K562 treated with DMSO at 1 percent for 24 hours (cell line): ENCODE results near the gene MYPOP. TPM values are rescaled to one million over a fixed set of nuclear protein-coding genes. Genes with fewer than 3 reads are reported as not detected.

ENCODE experiments used
- total RNA-seq: library from RNA; unstranded; fragments of 300-600 nt; gene quantifications from 2 replicates; pipeline ENCODE4 v1.2.3, GENCODE V29; 2022; ENCODE audit warnings: low read depth; ENCODE audit not compliant: insufficient read depth

The MYPOP gene
- 11.8 and 15.2 TPM in 2 replicates for total RNA-seq

GRCh38 chr19:45901912-45902650 is at the start of gene MYPOP:
TSS of gene MYPOP (minus strand) at chr19:45902613. CDS start at chr19:45901773, 840 bp downstream.

GRCh38 chr19:45913874-45914830 is 11.7 kb upstream of the MYPOP start, which contains the start of gene NANOS2:
TSS of gene NANOS2 (minus strand) at chr19:45914778. CDS start at chr19:45914693, 85 bp downstream.

GRCh38 chr19:45885556-45886426 is 16.6 kb downstream of the MYPOP start, which contains the start of gene IRF2BP1:
TSS of gene IRF2BP1 (minus strand) at chr19:45886141. CDS start at chr19:45885774, 367 bp downstream.

GRCh38 chr19:45863840-45864628 is 38.4 kb downstream of the MYPOP start, which contains the start of gene FOXA3:
TSS of gene FOXA3 (plus strand) at chr19:45864326. CDS start at chr19:45864457, 131 bp downstream.

GRCh38 chr19:45862564-45863334 is 39.7 kb downstream of the MYPOP start, which contains the start of gene SYMPK:
TSS of gene SYMPK (minus strand) at chr19:45863147. CDS start at chr19:45854495, 8,652 bp downstream.

Other genes starting within 250 kb of the MYPOP start
- 13.7 and 13.8 TPM in 2 replicates for gene GIPR, start 234.4 kb downstream of the MYPOP start, total RNA-seq
- 780 and 822 TPM in 2 replicates for gene SNRPD2, start 210.7 kb downstream of the MYPOP start, total RNA-seq
- 23.3 and 25.2 TPM in 2 replicates for gene QPCTL, start 209.9 kb downstream of the MYPOP start, total RNA-seq
- 23.2 and 27.5 TPM in 2 replicates for gene FBXO46, start 171.7 kb downstream of the MYPOP start, total RNA-seq
- 1.7 and 2.8 TPM in 2 replicates for gene MEIOSIN, start 169.2 kb downstream of the MYPOP start, total RNA-seq
- gene SIX5, start 133.4 kb downstream of the MYPOP start, total RNA-seq: 32.2 and 42.2 TPM in 2 replicates
- gene DMPK, start 120.1 kb downstream of the MYPOP start, total RNA-seq: 66.7 and 71.9 TPM in 2 replicates
- gene DMWD, start 109.8 kb downstream of the MYPOP start, total RNA-seq: 48.1 and 53.1 TPM in 2 replicates
- 0.36 TPM in 1 of 2 replicates, not detected in the other for gene RSPH6A, start 87.3 kb downstream of the MYPOP start, total RNA-seq
- 87.3 and 96.3 TPM in 2 replicates for gene SYMPK, start 39.5 kb downstream of the MYPOP start, total RNA-seq
- gene FOXA3, start 38.3 kb downstream of the MYPOP start, total RNA-seq: 9.5 TPM in 2 replicates
- 80.4 and 83.3 TPM in 2 replicates for gene IRF2BP1, start 16.5 kb downstream of the MYPOP start, total RNA-seq
- not detected in 2 replicates for gene NANOS2, start 12.2 kb upstream of the MYPOP start, total RNA-seq
- 0.05 TPM in 1 of 2 replicates, not detected in the other for gene NOVA2, start 71.3 kb upstream of the MYPOP start, total RNA-seq
- gene CCDC61, start 92.9 kb upstream of the MYPOP start, total RNA-seq: 12.7 and 12.8 TPM in 2 replicates
- not detected in 2 replicates for gene PGLYRP1, start 120.4 kb upstream of the MYPOP start, total RNA-seq
- gene IGFL4, start 138.4 kb upstream of the MYPOP start, total RNA-seq: not detected in 2 replicates
- not detected in 2 replicates for gene IGFL3, start 222.1 kb upstream of the MYPOP start, total RNA-seq
- 11.4 and 16.7 TPM in 2 replicates for gene IGFL2, start 245.6 kb upstream of the MYPOP start, total RNA-seq